ENCODE results near the gene ANAPC4.

DNA sequence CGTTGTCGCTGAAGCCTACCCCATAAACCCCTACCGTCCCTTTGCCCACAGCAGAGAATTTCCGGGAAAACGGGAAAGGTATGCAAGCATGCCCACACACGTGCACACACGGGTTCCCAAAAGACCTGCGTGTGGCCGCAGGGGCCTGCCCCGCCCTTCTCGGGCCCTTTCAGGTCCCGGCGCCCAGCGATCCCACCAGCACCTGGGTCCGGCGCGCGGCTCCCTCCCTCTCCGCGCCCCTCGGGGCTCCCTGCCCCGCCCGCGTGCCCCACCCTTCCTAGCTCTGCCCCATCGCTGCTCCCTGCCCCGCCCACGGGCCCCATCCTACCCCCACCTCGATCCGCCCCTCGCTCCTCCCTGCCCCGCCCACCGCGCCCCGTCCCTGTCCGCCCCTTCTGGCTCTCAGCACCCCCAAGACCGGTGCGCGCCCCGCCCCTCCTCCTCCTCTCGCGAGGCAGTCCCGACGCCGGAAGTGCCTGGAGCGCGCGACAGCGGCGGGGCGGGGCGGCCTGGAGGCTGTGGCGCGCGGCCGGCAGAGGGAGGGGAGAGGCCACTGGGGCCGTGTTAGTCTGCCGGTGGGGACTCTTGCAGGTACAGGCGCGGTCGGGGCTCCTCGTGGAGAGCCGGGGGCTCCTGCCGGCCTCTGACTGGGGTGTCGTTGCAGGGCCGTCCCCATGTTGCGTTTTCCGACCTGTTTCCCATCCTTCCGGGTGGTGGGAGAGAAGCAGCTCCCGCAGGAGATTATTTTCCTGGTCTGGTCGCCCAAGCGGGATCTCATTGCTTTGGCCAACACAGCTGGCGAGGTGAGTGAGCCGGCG lies at the start of gene ANAPC4:
- TF ChIP-seq, protein P1, sequence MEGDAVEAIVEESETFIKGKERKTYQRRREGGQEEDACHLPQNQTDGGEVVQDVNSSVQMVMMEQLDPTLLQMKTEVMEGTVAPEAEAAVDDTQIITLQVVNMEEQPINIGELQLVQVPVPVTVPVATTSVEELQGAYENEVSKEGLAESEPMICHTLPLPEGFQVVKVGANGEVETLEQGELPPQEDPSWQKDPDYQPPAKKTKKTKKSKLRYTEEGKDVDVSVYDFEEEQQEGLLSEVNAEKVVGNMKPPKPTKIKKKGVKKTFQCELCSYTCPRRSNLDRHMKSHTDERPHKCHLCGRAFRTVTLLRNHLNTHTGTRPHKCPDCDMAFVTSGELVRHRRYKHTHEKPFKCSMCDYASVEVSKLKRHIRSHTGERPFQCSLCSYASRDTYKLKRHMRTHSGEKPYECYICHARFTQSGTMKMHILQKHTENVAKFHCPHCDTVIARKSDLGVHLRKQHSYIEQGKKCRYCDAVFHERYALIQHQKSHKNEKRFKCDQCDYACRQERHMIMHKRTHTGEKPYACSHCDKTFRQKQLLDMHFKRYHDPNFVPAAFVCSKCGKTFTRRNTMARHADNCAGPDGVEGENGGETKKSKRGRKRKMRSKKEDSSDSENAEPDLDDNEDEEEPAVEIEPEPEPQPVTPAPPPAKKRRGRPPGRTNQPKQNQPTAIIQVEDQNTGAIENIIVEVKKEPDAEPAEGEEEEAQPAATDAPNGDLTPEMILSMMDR (IDR thresholded peaks at IDR 0.05; ENCODE audit: low read depth, low read length, poor library complexity, severe bottlenecking), result no peak
- no peak for TF ChIP-seq EZH2phosphoT487 (IDR thresholded peaks at IDR 0.05; ENCODE audit: borderline replicate concordance, low read length)

All from DOHH2 (cell line).